NCI-H446 treated with DMSO at 0.1 percent for 48 hours (cell line): ENCODE data around the gene ACER3.
"Not testable (repeated sequence)": the region's sequence is repeated elsewhere in the genome, so short reads cannot be mapped to it uniquely, and the experiment has no call there.

Experiments used
- DNase-seq: peaks from one replicate; lab custom pipeline; 2025; lab: John Stamatoyannopoulos, UW

ACER3 gene

GRCh38 chr11:76860539-76861475, at the start of gene ACER3:
TSS of gene ACER3 (plus strand) at chr11:76860918. CDS start at chr11:76860977, 59 bp downstream.
- DNase-seq, result peak; percentile 71

- no peak for DNase-seq
Measured at GRCh38 chr11:76811259-76811658, 49.5 kb upstream of the ACER3 start.

- no peak for DNase-seq
Measured at GRCh38 chr11:76814414-76814813, 46.3 kb upstream of the ACER3 start.

GRCh38 chr11:76815678-76816077, 45.0 kb upstream of the ACER3 start:
- DNase-seq, result not testable (repeated sequence)

GRCh38 chr11:76820184-76820566, 40.5 kb upstream of the ACER3 start:
- no peak for DNase-seq

GRCh38 chr11:76821396-76821795, 39.3 kb upstream of the ACER3 start:
- not testable (repeated sequence) for DNase-seq

GRCh38 chr11:76822406-76822805, 38.3 kb upstream of the ACER3 start:
- DNase-seq, result no peak

- no peak for DNase-seq
Measured at GRCh38 chr11:76823481-76824028, 37.2 kb upstream of the ACER3 start.

GRCh38 chr11:76824083-76824939, 36.4 kb upstream of the ACER3 start:
- DNase-seq, result no peak

- peak; percentile 19 for DNase-seq
Measured at GRCh38 chr11:76824980-76825725, 35.6 kb upstream of the ACER3 start.

GRCh38 chr11:76825726-76826396, 34.9 kb upstream of the ACER3 start:
- DNase-seq, result no peak

- not testable (repeated sequence) for DNase-seq
Measured at GRCh38 chr11:76826508-76826907, 34.2 kb upstream of the ACER3 start.

- not testable (repeated sequence) for DNase-seq
Measured at GRCh38 chr11:76827005-76827404, 33.7 kb upstream of the ACER3 start.

GRCh38 chr11:76830639-76831327, 29.9 kb upstream of the ACER3 start:
- DNase-seq, result peak; percentile 94

- DNase-seq, result no peak
Measured at GRCh38 chr11:76831686-76832310, 28.9 kb upstream of the ACER3 start.

- no peak for DNase-seq
Measured at GRCh38 chr11:76832361-76832760, 28.4 kb upstream of the ACER3 start.

- DNase-seq, result no peak
Measured at GRCh38 chr11:76834151-76834550, 26.6 kb upstream of the ACER3 start.

- no peak for DNase-seq
Measured at GRCh38 chr11:76835036-76835435, 25.7 kb upstream of the ACER3 start.

- DNase-seq, result peak; percentile 99
Measured at GRCh38 chr11:76835928-76836612, 24.6 kb upstream of the ACER3 start.
